ENCODE results near the gene PPP4R3B. TPM values are rescaled to one million over a fixed set of nuclear protein-coding genes. Genes with fewer than 3 reads are reported as not detected.

The PPP4R3B gene
- polyA plus RNA-seq, 10 donors, result 36.6 to 50.3 (median 44.8) TPM

- DNase-seq, result peak in 2 of 3 donors; percentile 12 to 34
These were observed 97.2 kb downstream of the PPP4R3B start for GRCh38 chr2:55519938-55520885.

DNA sequence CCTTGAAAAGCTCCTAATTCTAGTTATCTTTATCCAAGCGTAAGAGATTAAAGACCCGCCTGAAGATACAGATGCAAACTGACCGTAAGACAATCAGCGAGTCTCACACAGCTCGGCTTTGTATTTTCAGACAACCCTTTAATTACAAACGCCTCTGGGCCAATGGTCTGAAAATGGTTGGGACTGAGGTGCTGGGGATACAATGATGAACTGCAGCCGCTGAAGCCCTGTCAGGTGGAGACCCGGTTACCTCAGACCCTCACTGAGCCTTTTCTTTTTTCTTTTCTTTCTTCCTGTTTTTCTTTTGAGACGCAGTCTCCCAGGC is 98.6 kb downstream of the PPP4R3B start:
- peak in 1 of 3 donors; percentile 48 for DNase-seq

DNA sequence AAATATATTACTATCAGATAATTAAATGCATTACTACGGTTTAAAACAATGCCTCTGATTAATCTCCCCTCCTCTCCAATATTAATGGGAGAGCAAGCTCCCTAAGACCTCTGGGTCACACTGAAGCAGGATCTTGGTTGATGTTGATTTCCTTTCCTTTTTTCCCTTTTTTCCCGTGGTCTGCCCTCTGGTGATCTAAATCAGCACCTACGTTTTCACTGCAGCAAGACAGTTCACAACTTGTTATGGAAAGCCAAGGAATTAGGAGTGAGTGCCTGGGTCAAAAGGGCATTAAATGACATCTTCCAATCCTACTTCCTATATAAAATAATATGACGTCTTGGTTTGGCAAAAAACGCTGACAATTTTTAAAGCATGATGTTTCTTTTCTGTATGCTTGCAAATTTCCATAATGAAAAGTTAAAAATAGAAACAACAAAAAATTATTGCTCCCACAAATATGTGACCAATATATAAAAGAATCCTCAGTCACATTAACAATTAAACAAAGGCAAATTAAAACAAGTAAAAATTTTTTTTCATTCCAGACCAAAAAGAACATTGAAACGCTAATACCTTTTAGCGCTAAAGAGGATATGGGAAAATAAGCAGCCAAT is 105.8 kb downstream of the PPP4R3B start:
- peak in 2 of 3 donors; percentile 45 to 56 for DNase-seq

DNA sequence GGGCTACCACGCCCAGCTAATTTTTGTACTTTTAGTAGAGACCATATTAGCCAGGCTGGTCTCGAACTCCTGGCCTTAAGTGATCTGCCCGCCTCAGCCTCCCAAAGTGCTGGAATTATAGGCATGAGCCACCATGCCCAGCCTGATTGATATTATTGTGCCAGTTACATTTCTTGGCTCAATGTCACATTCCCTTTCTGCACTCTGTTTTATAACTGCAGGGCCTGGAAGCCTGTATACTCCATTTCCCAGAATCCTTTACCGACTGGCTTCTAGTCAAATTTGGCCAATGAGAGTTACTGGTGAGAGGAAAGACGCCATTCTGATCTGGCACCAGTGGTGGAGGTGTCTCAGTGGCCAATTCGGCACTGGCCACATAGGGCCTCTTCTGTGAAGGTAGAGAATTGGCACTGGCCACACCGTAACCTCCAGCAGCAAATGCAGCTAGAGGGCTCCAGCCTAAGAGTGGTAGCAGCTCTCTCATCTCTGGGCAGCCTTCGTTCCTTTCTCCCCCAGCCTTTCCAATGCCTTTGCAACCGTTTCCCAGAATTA is 114.8 kb downstream of the PPP4R3B start:
- DNase-seq, result no peak

DNA sequence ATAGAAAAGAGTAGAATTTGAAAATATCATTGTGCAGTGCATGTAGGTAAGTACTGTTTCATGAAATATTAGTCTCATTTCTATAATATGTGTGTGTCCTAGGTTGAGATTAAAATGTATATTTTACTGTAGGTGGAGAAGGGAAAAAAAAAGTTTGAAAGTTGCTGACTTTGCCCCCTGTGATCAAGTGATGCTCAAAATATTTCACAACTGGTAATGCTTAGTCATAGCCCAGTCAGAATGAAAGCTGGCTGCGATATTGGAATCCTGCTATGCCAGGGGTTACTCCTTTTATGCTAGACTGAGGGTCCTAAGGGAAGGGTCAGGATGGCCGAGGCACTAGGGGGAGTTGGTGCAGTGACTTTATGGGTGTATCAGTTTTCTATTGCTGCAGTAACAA is 117.4 kb downstream of the PPP4R3B start:
- no peak for DNase-seq

GRCh38 chr2:55498582-55498981 is 118.8 kb downstream of the PPP4R3B start:
- DNase-seq, result no peak

Other genes with a start within 250 kb of the PPP4R3B start
- 10 to 100 TPM; 41.6 to 94.2 (median 65.4) TPM for gene CCDC88A, start 197.8 kb downstream of the PPP4R3B start, polyA plus RNA-seq (ENCODE audit: insufficient read length in 10 of 10)
- gene CFAP36, start 97.9 kb downstream of the PPP4R3B start, polyA plus RNA-seq (ENCODE audit: insufficient read length in 10 of 10), result 10 to 100 TPM; 26.1 to 45.5 (median 32.8) TPM
- 10 to 100 TPM; 13.0 to 25.1 (median 16.9) TPM for gene PNPT1, start 76.2 kb upstream of the PPP4R3B start, polyA plus RNA-seq (ENCODE audit: insufficient read length in 10 of 10)

All from muscle of back (tissue), 11 donors.